GM23338 (cell line): Measurements from ENCODE around the gene TRPC6.

Experiments used
- CREB1 ChIP-seq: fragments of 250-450 bp; sonication (Bioruptor Pico); IDR thresholded peaks from 2 replicates; pipeline ENCODE4 v1.5.0; 2020; ENCODE audit warnings: low read depth, mild to moderate bottlenecking, moderate library complexity
- CTCF ChIP-seq, 2 experiments: fragments of 200-600 bp in 1 of 2; sonication (generic) in 1 of 2; conservative IDR thresholded peaks; 2 replicates each; pipeline versions ENCODE4 v1.5.1 to v1.6.1; 2016 to 2017; ENCODE audit warnings: antibody characterized with exemption in 2 of 2, low read depth in 2 of 2, mild to moderate bottlenecking in 2 of 2, moderate library complexity in 1 of 2
- EZH2 ChIP-seq: fragments of 200-600 bp; sonication (generic); IDR thresholded peaks from one replicate; pipeline ENCODE4 v1.8.0; 2017; ENCODE audit warnings: antibody characterized with exemption, mild to moderate bottlenecking, low read depth; ENCODE audit not compliant: unreplicated experiment
- EZH2phosphoT487 ChIP-seq: fragments of 200-600 bp; sonication (generic); IDR thresholded peaks from one replicate; pipeline ENCODE4 v1.8.1; 2018; ENCODE audit warnings: antibody characterized with exemption; ENCODE audit not compliant: unreplicated experiment
- JUNB ChIP-seq: IDR thresholded peaks from one replicate; pipeline ENCODE4 v1.6.1; 2016; ENCODE audit warnings: antibody characterized with exemption; ENCODE audit not compliant: unreplicated experiment
- NANOG ChIP-seq: IDR thresholded peaks from 2 replicates; pipeline ENCODE4 v1.6.1; 2016; ENCODE audit warnings: antibody characterized with exemption, borderline replicate concordance
- POLR2AphosphoS5 ChIP-seq: IDR thresholded peaks from 2 replicates; pipeline ENCODE4 v1.6.1; 2016; ENCODE audit warnings: antibody characterized with exemption, low read depth
- REST ChIP-seq: IDR thresholded peaks from one replicate; pipeline ENCODE4 v1.6.1; 2018; ENCODE audit warnings: antibody characterized with exemption; ENCODE audit not compliant: unreplicated experiment
- ZNF114 ChIP-seq: fragments of 250-450 bp; sonication (Bioruptor Pico); IDR thresholded peaks from 2 replicates; pipeline ENCODE4 v1.5.0; 2020; ENCODE audit warnings: mild to moderate bottlenecking, moderate library complexity

- TF ChIP-seq CTCF (conservative IDR thresholded peaks at IDR 0.05; ENCODE audit: low read depth in 2 of 2) (no peak), EZH2 (no peak), NANOG (no peak), POLR2AphosphoS5 (no peak), ZNF114 (CRISPR knock-in tag) (no peak), EZH2phosphoT487 (no peak), REST (no peak), JUNB (no peak), CREB1 (CRISPR knock-in tag) (no peak)
Measured at GRCh38 chr11:101528541-101528940, 55.3 kb downstream of the TRPC6 start.
